ENCODE measurements around the gene CLCN6. TPM values are rescaled to one million over a fixed set of nuclear protein-coding genes. Genes with fewer than 3 reads are reported as not detected.

Gene CLCN6
- total and polyA plus RNA-seq, 4 donors: 5.0 to 9.0 (median 6.5) TPM

- no peak for TF ChIP-seq TAF1 (conservative IDR thresholded peaks at IDR 0.05)
- no peak for TF ChIP-seq YY1 (IDR thresholded peaks at IDR 0.05)
- TF ChIP-seq NR2F2 (IDR thresholded peaks at IDR 0.05): no peak
- no peak for TF ChIP-seq JUND (IDR thresholded peaks at IDR 0.05)
- no peak for TF ChIP-seq GABPA (IDR thresholded peaks at IDR 0.05 in 1 of 2, conservative IDR thresholded peaks at IDR 0.05 in 1 of 2)
- TF ChIP-seq, protein P1, sequence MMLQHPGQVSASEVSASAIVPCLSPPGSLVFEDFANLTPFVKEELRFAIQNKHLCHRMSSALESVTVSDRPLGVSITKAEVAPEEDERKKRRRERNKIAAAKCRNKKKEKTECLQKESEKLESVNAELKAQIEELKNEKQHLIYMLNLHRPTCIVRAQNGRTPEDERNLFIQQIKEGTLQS (IDR thresholded peaks at IDR 0.05): no peak
- no peak for TF ChIP-seq CTCF (IDR thresholded peaks at IDR 0.05; ENCODE audit: low read depth, low read length, missing input control)
- TF ChIP-seq EGR1 (IDR thresholded peaks at IDR 0.05; ENCODE audit: low read depth in 2 of 2): no peak
- TF ChIP-seq, protein P2, sequence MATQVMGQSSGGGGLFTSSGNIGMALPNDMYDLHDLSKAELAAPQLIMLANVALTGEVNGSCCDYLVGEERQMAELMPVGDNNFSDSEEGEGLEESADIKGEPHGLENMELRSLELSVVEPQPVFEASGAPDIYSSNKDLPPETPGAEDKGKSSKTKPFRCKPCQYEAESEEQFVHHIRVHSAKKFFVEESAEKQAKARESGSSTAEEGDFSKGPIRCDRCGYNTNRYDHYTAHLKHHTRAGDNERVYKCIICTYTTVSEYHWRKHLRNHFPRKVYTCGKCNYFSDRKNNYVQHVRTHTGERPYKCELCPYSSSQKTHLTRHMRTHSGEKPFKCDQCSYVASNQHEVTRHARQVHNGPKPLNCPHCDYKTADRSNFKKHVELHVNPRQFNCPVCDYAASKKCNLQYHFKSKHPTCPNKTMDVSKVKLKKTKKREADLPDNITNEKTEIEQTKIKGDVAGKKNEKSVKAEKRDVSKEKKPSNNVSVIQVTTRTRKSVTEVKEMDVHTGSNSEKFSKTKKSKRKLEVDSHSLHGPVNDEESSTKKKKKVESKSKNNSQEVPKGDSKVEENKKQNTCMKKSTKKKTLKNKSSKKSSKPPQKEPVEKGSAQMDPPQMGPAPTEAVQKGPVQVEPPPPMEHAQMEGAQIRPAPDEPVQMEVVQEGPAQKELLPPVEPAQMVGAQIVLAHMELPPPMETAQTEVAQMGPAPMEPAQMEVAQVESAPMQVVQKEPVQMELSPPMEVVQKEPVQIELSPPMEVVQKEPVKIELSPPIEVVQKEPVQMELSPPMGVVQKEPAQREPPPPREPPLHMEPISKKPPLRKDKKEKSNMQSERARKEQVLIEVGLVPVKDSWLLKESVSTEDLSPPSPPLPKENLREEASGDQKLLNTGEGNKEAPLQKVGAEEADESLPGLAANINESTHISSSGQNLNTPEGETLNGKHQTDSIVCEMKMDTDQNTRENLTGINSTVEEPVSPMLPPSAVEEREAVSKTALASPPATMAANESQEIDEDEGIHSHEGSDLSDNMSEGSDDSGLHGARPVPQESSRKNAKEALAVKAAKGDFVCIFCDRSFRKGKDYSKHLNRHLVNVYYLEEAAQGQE (IDR thresholded peaks at IDR 0.05): no peak
- TF ChIP-seq SP1 (IDR thresholded peaks at IDR 0.05): no peak
- no peak for TF ChIP-seq ZBTB33 (IDR thresholded peaks at IDR 0.05)
- TF ChIP-seq FOXA2 (IDR thresholded peaks at IDR 0.05): no peak
- no peak for TF ChIP-seq RXRA (IDR thresholded peaks at IDR 0.05)
- TF ChIP-seq FOXA1 (IDR thresholded peaks at IDR 0.05): no peak
- no peak for TF ChIP-seq RAD21 (IDR thresholded peaks at IDR 0.05)
- TF ChIP-seq HNF4A (conservative IDR thresholded peaks at IDR 0.05): no peak
- TF ChIP-seq MAX (IDR thresholded peaks at IDR 0.05): no peak
- no peak for TF ChIP-seq HNF4G (IDR thresholded peaks at IDR 0.05)
- Histone ChIP-seq H3K4me1 (ENCODE audit: control insufficient read depth in 4 of 4, insufficient read depth in 4 of 4, low read length in 3 of 4) (peaks cover 0 to 19% (median 10%) of the 10 kb centered on the region in 4 donors), H3K36me3 (ENCODE audit: control insufficient read depth in 4 of 4, insufficient read depth in 3 of 4, low read depth in 1 of 4, low read length in 3 of 4) (no peaks in the 10 kb centered on the region), H3K27me3 (ENCODE audit: control insufficient read depth in 4 of 4, insufficient read depth in 4 of 4, low read length in 3 of 4) (no peaks in the 10 kb centered on the region), H3K9ac (ENCODE audit: low read depth in 1 of 2, low read length in 2 of 2) (no peak overlapping the region), H3K4me3 (ENCODE audit: low read depth in 1 of 3, low read length in 3 of 3) (no peak overlapping the region), H3K9me3 (ENCODE audit: control insufficient read depth in 4 of 4, low read length in 3 of 4) (no peaks in the 10 kb centered on the region), H3K27ac (ENCODE audit: low read depth in 1 of 2, low read length in 2 of 2) (peak overlapping the region in 1 of 2 donors; percentile 45)
- no peak for DNase-seq (ENCODE audit: low spot score)
- 98% methylated on average over 9 of the region's 9 CpGs for WGBS
Measured at GRCh38 chr1:11778336-11778735, 27.7 kb upstream of the CLCN6 start.

Data from liver (tissue), 9 donors.